GM12875 (cell line): ENCODE data around the gene VPS41.
"Not testable (repeated sequence)": the region's sequence is repeated elsewhere in the genome, so short reads cannot be mapped to it uniquely, and the experiment has no call there.

ENCODE experiments used
- H3K4me3 ChIP-seq: one replicate; pipeline ENCODE4 v1.5.1; 2011; ENCODE audit warnings: low read depth, low read length, control low read depth
- TF ChIP-seq, protein P1 (sequence below): IDR thresholded peaks from 2 replicates; pipeline ENCODE4 v1.5.1; 2011; ENCODE audit warnings: low read depth, mild to moderate bottlenecking, control low read depth, inconsistent platforms, low read length, moderate library complexity, borderline replicate concordance; ENCODE audit not compliant: insufficient read depth

The VPS41 gene

GRCh38 chr7:38858259-38858884 lies 50.6 kb downstream of the VPS41 start:
- TF ChIP-seq, protein P1, sequence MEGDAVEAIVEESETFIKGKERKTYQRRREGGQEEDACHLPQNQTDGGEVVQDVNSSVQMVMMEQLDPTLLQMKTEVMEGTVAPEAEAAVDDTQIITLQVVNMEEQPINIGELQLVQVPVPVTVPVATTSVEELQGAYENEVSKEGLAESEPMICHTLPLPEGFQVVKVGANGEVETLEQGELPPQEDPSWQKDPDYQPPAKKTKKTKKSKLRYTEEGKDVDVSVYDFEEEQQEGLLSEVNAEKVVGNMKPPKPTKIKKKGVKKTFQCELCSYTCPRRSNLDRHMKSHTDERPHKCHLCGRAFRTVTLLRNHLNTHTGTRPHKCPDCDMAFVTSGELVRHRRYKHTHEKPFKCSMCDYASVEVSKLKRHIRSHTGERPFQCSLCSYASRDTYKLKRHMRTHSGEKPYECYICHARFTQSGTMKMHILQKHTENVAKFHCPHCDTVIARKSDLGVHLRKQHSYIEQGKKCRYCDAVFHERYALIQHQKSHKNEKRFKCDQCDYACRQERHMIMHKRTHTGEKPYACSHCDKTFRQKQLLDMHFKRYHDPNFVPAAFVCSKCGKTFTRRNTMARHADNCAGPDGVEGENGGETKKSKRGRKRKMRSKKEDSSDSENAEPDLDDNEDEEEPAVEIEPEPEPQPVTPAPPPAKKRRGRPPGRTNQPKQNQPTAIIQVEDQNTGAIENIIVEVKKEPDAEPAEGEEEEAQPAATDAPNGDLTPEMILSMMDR = no peak
- H3K4me3 ChIP-seq = no peak overlapping the region

DNA sequence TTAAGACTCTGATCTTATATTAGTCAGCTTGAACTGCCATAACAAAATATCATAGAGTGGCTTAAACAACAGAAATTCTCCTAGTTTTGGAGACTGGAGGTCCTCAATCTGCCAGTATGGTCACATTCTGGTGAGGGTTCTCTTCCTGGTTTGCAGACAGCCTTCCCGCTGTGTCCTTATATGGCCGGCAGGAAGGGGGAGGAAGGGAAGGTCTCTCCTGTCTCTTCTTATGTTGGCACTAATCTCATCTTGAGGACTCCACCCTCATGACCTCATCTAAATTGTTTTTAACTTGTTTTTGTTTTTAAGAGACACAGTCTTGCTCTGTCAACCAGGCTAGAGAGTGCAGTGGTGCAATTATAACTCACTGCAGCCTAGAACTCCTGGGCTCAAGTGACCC lies 53.1 kb downstream of the VPS41 start:
- H3K4me3 ChIP-seq = no peak overlapping the region
- TF ChIP-seq, protein P1 = no peak

GRCh38 chr7:38855386-38855785 lies 53.6 kb downstream of the VPS41 start:
- TF ChIP-seq, protein P1 = no peak
- H3K4me3 ChIP-seq = no peak overlapping the region

DNA sequence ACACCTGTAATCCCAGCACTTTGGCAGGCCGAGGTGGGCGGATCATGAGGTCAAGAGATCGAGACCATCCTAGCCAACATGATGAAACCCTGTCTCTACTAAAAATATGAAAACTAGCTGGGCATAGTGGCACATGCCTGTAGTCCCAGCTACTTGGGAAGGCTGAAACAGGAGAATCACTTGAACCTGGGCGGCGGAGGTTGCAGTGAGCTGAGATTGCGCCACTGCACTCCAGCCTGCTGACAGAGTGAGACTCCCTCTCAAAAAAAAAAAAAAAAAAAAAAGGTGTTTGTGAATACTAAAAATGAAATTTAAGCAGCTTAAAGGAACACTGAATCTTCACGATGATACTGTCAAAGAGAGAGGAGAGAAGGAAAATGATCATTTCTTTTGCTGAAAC lies 54.0 kb downstream of the VPS41 start:
- not testable (repeated sequence) for H3K4me3 ChIP-seq

GRCh38 chr7:38851321-38851720 lies 57.7 kb downstream of the VPS41 start:
- no peak overlapping the region for H3K4me3 ChIP-seq
- TF ChIP-seq, protein P1 = no peak

- no peak overlapping the region for H3K4me3 ChIP-seq
- TF ChIP-seq, protein P1 = no peak
Observed at GRCh38 chr7:38846280-38846679, 62.7 kb downstream of the VPS41 start.

GRCh38 chr7:38844952-38845563 lies 63.9 kb downstream of the VPS41 start:
- no peak overlapping the region for H3K4me3 ChIP-seq
- TF ChIP-seq, protein P1 = no peak

- H3K4me3 ChIP-seq = no peak overlapping the region
- TF ChIP-seq, protein P1 = no peak
Observed at GRCh38 chr7:38842746-38843145, 66.2 kb downstream of the VPS41 start.
